Measurements from ENCODE around the gene PCLAF. TPM values are rescaled to one million over a fixed set of nuclear protein-coding genes. Genes with fewer than 3 reads are reported as not detected.
A peak's percentile ranks its signal among the peaks of the same experiment; 100 is the strongest.

The PCLAF gene
- total RNA-seq, 1 experiment from 2014 or later: 138 TPM

DNA sequence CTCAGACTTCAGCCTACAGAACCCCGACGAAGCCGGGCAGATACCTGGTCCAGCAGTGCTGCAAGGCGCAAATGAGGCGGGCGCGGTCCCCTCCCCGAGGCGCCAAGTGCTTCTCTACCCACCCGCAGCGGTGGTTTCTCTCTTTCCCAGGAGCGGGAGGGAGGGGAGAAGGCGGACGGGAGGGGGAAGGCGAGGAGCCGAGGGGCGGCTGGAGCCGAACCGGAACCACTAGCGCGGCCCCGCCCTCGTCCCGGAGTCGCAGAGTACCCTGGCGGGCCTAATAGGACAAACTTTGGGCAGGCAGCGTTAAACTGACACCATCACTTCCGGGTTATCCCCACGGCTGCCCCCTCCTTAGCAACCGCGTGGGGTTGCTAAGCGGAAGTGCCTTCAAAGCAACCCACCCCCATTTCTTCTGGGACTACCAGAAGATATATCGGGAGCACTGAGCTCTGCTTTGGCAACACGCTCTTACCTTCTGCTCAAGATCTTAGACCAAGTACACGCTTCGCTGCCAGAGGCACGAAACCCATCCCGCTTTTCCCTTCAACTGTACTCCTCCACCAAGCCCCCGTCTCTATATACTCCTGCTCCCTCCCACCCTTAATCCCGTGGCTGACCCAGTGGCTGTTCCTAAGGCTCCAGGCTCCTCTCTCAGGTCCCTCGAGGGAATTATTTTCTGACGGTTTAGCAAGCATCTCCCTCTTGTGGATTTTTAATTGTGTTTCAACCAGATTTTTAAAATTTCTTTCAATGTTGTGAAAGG, 25.1 kb downstream of the PCLAF start, which contains the start of gene CSNK1G1:
TSS of gene CSNK1G1 (minus strand) at position 230 of the 766 bp plus-strand sequence. CDS start 55,674 bp downstream, outside the sequence.
- POLR2A ChIA-PET (ENCODE audit: low non-redundant PET): interaction anchor here (0.5 kb wide), 1 partner anchor 104 kb away, joined by 3 read pairs; no protein-coding TSS in a partner anchor
- H3K36me3 ChIP-seq (ENCODE audit: insufficient read depth, low read length, poor library complexity, severe bottlenecking): no peaks in the 10 kb centered on the region
- peak; percentile 99 for DNase-seq (ENCODE audit: low spot score)
- peak within 1 kb of the TSS; percentile 89 for H3K27ac ChIP-seq (ENCODE audit: low read depth, low read length, poor library complexity, severe bottlenecking)
- peaks cover 24% of the 10 kb centered on the region for H3K4me1 ChIP-seq (ENCODE audit: insufficient read depth, low read length, poor library complexity, severe bottlenecking)
- CTCF ChIA-PET: interaction anchor here (0.6 to 1.4 kb wide), 4 partner anchors 11 to 203 kb away, joined by 3 to 4 read pairs (median 4); no protein-coding TSS in a partner anchor
- no peaks in the 10 kb centered on the region for H3K27me3 ChIP-seq (replicated peaks; ENCODE audit: insufficient read depth, low read depth, low read length, poor library complexity)
- no peak for TF ChIP-seq EZH2 (IDR thresholded peaks at IDR 0.05; ENCODE audit: borderline replicate concordance, low read depth, low read length, poor library complexity, severe bottlenecking)
- peak; percentile 61 for TF ChIP-seq CTCF (conservative IDR thresholded peaks at IDR 0.05; ENCODE audit: low read depth, low read length)
- BruUV-seq (replicated peaks): no TSS peak
- intact Hi-C loops (cut with micrococcal nuclease; ENCODE audit: unreplicated experiment): loop anchor here (1.0 kb wide), 2 partner anchors 147 to 193 kb away; partner anchors contain the start of gene PPIB
- peak within 1 kb of the TSS; percentile 94 for H3K4me3 ChIP-seq (ENCODE audit: low read depth, low read length, poor library complexity, severe bottlenecking)
- no peaks in the 10 kb centered on the region for H3K9me3 ChIP-seq (ENCODE audit: low read depth, low read length, poor library complexity, severe bottlenecking)

- no peaks in the 10 kb centered on the region for H3K27me3 ChIP-seq (replicated peaks; ENCODE audit: insufficient read depth, low read depth, low read length, poor library complexity)
- ChIA-PET POLR2A (ENCODE audit: low non-redundant PET) (no interaction called here), CTCF (interaction anchor here (0.6 to 1.4 kb wide), 3 partner anchors 11 to 202 kb away, joined by 4 read pairs; no protein-coding TSS in a partner anchor)
- H3K9me3 ChIP-seq (ENCODE audit: low read depth, low read length, poor library complexity, severe bottlenecking): no peaks in the 10 kb centered on the region
- peak; percentile 29 for DNase-seq (ENCODE audit: low spot score)
- no peak for TF ChIP-seq CTCF (conservative IDR thresholded peaks at IDR 0.05; ENCODE audit: low read depth, low read length)
- no peak for TF ChIP-seq EZH2 (IDR thresholded peaks at IDR 0.05; ENCODE audit: borderline replicate concordance, low read depth, low read length, poor library complexity, severe bottlenecking)
- H3K27ac ChIP-seq (ENCODE audit: low read depth, low read length, poor library complexity, severe bottlenecking): peak overlapping the region; percentile 89
- TSS peak; percentile 43 for BruUV-seq (replicated peaks)
- intact Hi-C loops (cut with micrococcal nuclease; ENCODE audit: unreplicated experiment): no loop called here
- peak overlapping the region; percentile 94 for H3K4me3 ChIP-seq (ENCODE audit: low read depth, low read length, poor library complexity, severe bottlenecking)
- no peaks in the 10 kb centered on the region for H3K36me3 ChIP-seq (ENCODE audit: insufficient read depth, low read length, poor library complexity, severe bottlenecking)
- H3K4me1 ChIP-seq (ENCODE audit: insufficient read depth, low read length, poor library complexity, severe bottlenecking): peaks cover 30% of the 10 kb centered on the region
Observed at GRCh38 chr15:64355348-64355943, 25.8 kb downstream of the PCLAF start.

GRCh38 chr15:64354688-64355344, 26.4 kb downstream of the PCLAF start:
- Histone ChIP-seq H3K4me1 (ENCODE audit: insufficient read depth, low read length, poor library complexity, severe bottlenecking) (peaks cover 31% of the 10 kb centered on the region), H3K27me3 (replicated peaks; ENCODE audit: insufficient read depth, low read depth, low read length, poor library complexity) (no peaks in the 10 kb centered on the region), H3K27ac (ENCODE audit: low read depth, low read length, poor library complexity, severe bottlenecking) (peak overlapping the region; percentile 89), H3K9me3 (ENCODE audit: low read depth, low read length, poor library complexity, severe bottlenecking) (no peaks in the 10 kb centered on the region), H3K36me3 (ENCODE audit: insufficient read depth, low read length, poor library complexity, severe bottlenecking) (no peaks in the 10 kb centered on the region), H3K4me3 (ENCODE audit: low read depth, low read length, poor library complexity, severe bottlenecking) (peak overlapping the region; percentile 94)
- no TSS peak for BruUV-seq (replicated peaks)
- no peak for DNase-seq (ENCODE audit: low spot score)
- ChIA-PET POLR2A (ENCODE audit: low non-redundant PET) (no interaction called here), CTCF (no interaction called here)
- intact Hi-C loops (cut with micrococcal nuclease; ENCODE audit: unreplicated experiment): no loop called here
- TF ChIP-seq CTCF (conservative IDR thresholded peaks at IDR 0.05; ENCODE audit: low read depth, low read length) (no peak), EZH2 (IDR thresholded peaks at IDR 0.05; ENCODE audit: borderline replicate concordance, low read depth, low read length, poor library complexity, severe bottlenecking) (no peak)
